Stimulated activated CD4-positive, alpha-beta T cell treated with anti-CD3 and anti-CD28 coated beads, Interleukin-4, amount 100 ng/mL, for 48 hours (primary cell): ENCODE data around the gene METTL25B.

Experiments used
- DNase-seq, 2 donors: peaks; one replicate each; pipeline ENCODE4 v3.0.0-alpha.2; 2020; ENCODE audit warnings: low read depth in 2 of 2

METTL25B gene

GRCh38 chr1:156767879-156768604 lies 39.8 kb downstream of the METTL25B start:
- no peak for DNase-seq

GRCh38 chr1:156768610-156769295 lies 40.5 kb downstream of the METTL25B start:
- no peak for DNase-seq

- DNase-seq, result no peak
Measured at GRCh38 chr1:156772222-156772621, 44.0 kb downstream of the METTL25B start.

- no peak for DNase-seq
Measured at GRCh38 chr1:156772728-156773497, 44.6 kb downstream of the METTL25B start.

- DNase-seq, result no peak
Measured at GRCh38 chr1:156773607-156774006, 45.3 kb downstream of the METTL25B start.

GRCh38 chr1:156775799-156776198 lies 47.5 kb downstream of the METTL25B start:
- DNase-seq, result no peak

- no peak for DNase-seq
Measured at GRCh38 chr1:156776942-156777341, 48.7 kb downstream of the METTL25B start.

- DNase-seq, result no peak
Measured at GRCh38 chr1:156777573-156777972, 49.3 kb downstream of the METTL25B start.

- DNase-seq, result no peak
Measured at GRCh38 chr1:156781585-156782186, 53.4 kb downstream of the METTL25B start.

- no peak for DNase-seq
Measured at GRCh38 chr1:156785458-156785857, 57.2 kb downstream of the METTL25B start.
